Caco-2 (cell line): Measurements from ENCODE around the gene KCNN3. TPM values are rescaled to one million over a fixed set of nuclear protein-coding genes. Genes with fewer than 3 reads are reported as not detected.

ENCODE experiments used
- BruUV-seq: library from RNA; stranded (reverse); fragments of 400-500 nt; replicated peaks from 2 replicates; lab custom pipeline; 2021; lab: Mats Ljungman, UMichigan
- CTCF ChIA-PET: fragments of 300-600 bp; sonication (Branson Sonifier 250); formaldehyde crosslinking; loops from one replicate; lab custom pipeline; 2022; ENCODE audit warnings: antibody characterized with exemption; lab: Charles Lee
- POLR2A ChIA-PET: fragments of 300-600 bp; sonication (Branson Sonifier 250); formaldehyde crosslinking; loops from one replicate; lab custom pipeline; 2022; ENCODE audit warnings: antibody characterized with exemption; lab: Charles Lee
- DNase-seq, 2 experiments: peaks; one replicate each; pipeline versions ENCODE4 v3.0.0 to v3.0.0-alpha.2; 2020 to 2022
- H3K27me3 ChIP-seq: replicated peaks from 2 replicates; pipeline ENCODE4 v1.6.0; 2011; ENCODE audit warnings: low read length; ENCODE audit not compliant: control insufficient read depth, insufficient read depth
- H3K36me3 ChIP-seq: 2 replicates; pipeline ENCODE4 v1.5.1; 2011; ENCODE audit warnings: low read length; ENCODE audit not compliant: control insufficient read depth, insufficient read depth
- H3K4me1 ChIP-seq: fragments of 250-450 bp; sonication (Bioruptor Pico); 2 replicates; pipeline ENCODE4 v1.5.1; 2020; ENCODE audit warnings: mild to moderate bottlenecking
- H3K4me3 ChIP-seq: 2 replicates; pipeline ENCODE4 v1.5.1; 2011; ENCODE audit warnings: low read depth, mild to moderate bottlenecking, control low read depth, low read length
- H3K9me3 ChIP-seq: fragments of 250-450 bp; sonication (Bioruptor Pico); 2 replicates; pipeline ENCODE4 v1.5.1; 2020; ENCODE audit warnings: mild to moderate bottlenecking, moderate library complexity
- H3K27ac Mint-ChIP-seq: one replicate; pipeline ENCODE4 v1.8.0; 2022; ENCODE audit warnings: mixed read lengths; ENCODE audit not compliant: unreplicated experiment
- H3K27me3 Mint-ChIP-seq: one replicate; pipeline ENCODE4 v1.8.0; 2022; ENCODE audit warnings: mixed read lengths; ENCODE audit not compliant: insufficient read depth, unreplicated experiment
- H3K36me3 Mint-ChIP-seq: one replicate; pipeline ENCODE4 v1.8.0; 2022; ENCODE audit warnings: mild to moderate bottlenecking, mixed read lengths; ENCODE audit not compliant: insufficient read depth, unreplicated experiment
- H3K4me1 Mint-ChIP-seq: one replicate; pipeline ENCODE4 v1.8.0; 2022; ENCODE audit warnings: low read depth, mixed read lengths; ENCODE audit not compliant: unreplicated experiment
- H3K4me3 Mint-ChIP-seq: one replicate; pipeline ENCODE4 v1.8.0; 2022; ENCODE audit warnings: mild to moderate bottlenecking, moderate library complexity, mixed read lengths; ENCODE audit not compliant: unreplicated experiment
- H3K9me3 Mint-ChIP-seq: one replicate; pipeline ENCODE4 v1.8.0; 2022; ENCODE audit warnings: mixed read lengths; ENCODE audit not compliant: unreplicated experiment
- CTCF ChIP-seq, 2 experiments: fragments of 200-600 bp in 1 of 2; IDR thresholded peaks; 1 replicate in 1 of 2; 2 replicates in 1 of 2; pipeline versions ENCODE4 v1.5.1 to v1.8.0; 2011 to 2022; ENCODE audit warnings: antibody characterized with exemption in 1 of 2, control low read depth in 1 of 2, inconsistent platforms in 1 of 2, low read depth in 1 of 2, low read length in 1 of 2, mild to moderate bottlenecking in 1 of 2, moderate library complexity in 1 of 2; ENCODE audit not compliant: insufficient read depth in 1 of 2, severe bottlenecking in 1 of 2, unreplicated experiment in 1 of 2
- intact Hi-C: fragments of 100-400 bp; cut with micrococcal nuclease; formaldehyde crosslinking; loops from one replicate; pipeline ENCODE4 v1.10.0; 2022; ENCODE audit not compliant: unreplicated experiment
- total RNA-seq: library from RNA; stranded (reverse); gene quantifications from 2 replicates; pipeline ENCODE4 v1.2.3, GENCODE V29; 2022

The KCNN3 gene
- total RNA-seq, 1 experiment from 2014 or later, result 0.05 TPM

- CTCF ChIA-PET, result no interaction called here
- no peak for TF ChIP-seq CTCF (IDR thresholded peaks at IDR 0.05; ENCODE audit: insufficient read depth in 1 of 2, low read depth in 1 of 2, low read length in 1 of 2, severe bottlenecking in 1 of 2, unreplicated experiment in 1 of 2)
- no TSS peak for BruUV-seq
These were observed 152.6 kb downstream of the KCNN3 start for GRCh38 chr1:154717528-154717924.

GRCh38 chr1:154716614-154717527 is 153.2 kb downstream of the KCNN3 start:
- Histone ChIP-seq H3K36me3 (no peaks in the 10 kb centered on the region), H3K9me3 (no peaks in the 10 kb centered on the region), H3K4me3 (no peak overlapping the region), H3K4me1 (no peaks in the 10 kb centered on the region), H3K27me3 (no peaks in the 10 kb centered on the region; the same call in 1 of the 2 replicates)
- peaks cover 10% of the 10 kb centered on the region for H3K27me3 Mint-ChIP-seq
- DNase-seq, result no peak
- BruUV-seq, result no TSS peak
- H3K4me3 Mint-ChIP-seq, result no peak overlapping the region
- H3K4me1 Mint-ChIP-seq, result no peaks in the 10 kb centered on the region
- intact Hi-C loops, result no loop called here
- no peaks in the 10 kb centered on the region for H3K36me3 Mint-ChIP-seq
- CTCF ChIA-PET, result no interaction called here
- POLR2A ChIA-PET, result no interaction called here
- H3K27ac Mint-ChIP-seq, result no peak overlapping the region
- no peaks in the 10 kb centered on the region for H3K9me3 Mint-ChIP-seq
- TF ChIP-seq CTCF (IDR thresholded peaks at IDR 0.05; ENCODE audit: insufficient read depth in 1 of 2, low read depth in 1 of 2, low read length in 1 of 2, severe bottlenecking in 1 of 2, unreplicated experiment in 1 of 2), result no peak

More at GRCh38 chr1:154717528-154717924, 152.6 kb downstream of the KCNN3 start:
- Mint-ChIP-seq H3K27me3 (peaks cover 7% of the 10 kb centered on the region), H3K36me3 (no peaks in the 10 kb centered on the region), H3K27ac (no peak overlapping the region), H3K4me3 (no peak overlapping the region), H3K9me3 (no peaks in the 10 kb centered on the region), H3K4me1 (no peaks in the 10 kb centered on the region)
- no peaks in the 10 kb centered on the region for H3K9me3 ChIP-seq
- POLR2A ChIA-PET, result no interaction called here
- H3K36me3 ChIP-seq, result no peaks in the 10 kb centered on the region
- DNase-seq, result no peak
- no peaks in the 10 kb centered on the region for H3K4me1 ChIP-seq
- intact Hi-C loops, result no loop called here
- no peaks in the 10 kb centered on the region; the same call in 1 of the 2 replicates for H3K27me3 ChIP-seq
- no peak overlapping the region for H3K4me3 ChIP-seq

- no peak overlapping the region for H3K4me3 ChIP-seq
- Mint-ChIP-seq H3K4me1 (no peaks in the 10 kb centered on the region), H3K36me3 (no peaks in the 10 kb centered on the region), H3K4me3 (no peak overlapping the region), H3K27ac (no peak overlapping the region), H3K9me3 (no peaks in the 10 kb centered on the region), H3K27me3 (peaks cover 10% of the 10 kb centered on the region)
- BruUV-seq, result no TSS peak
- H3K9me3 ChIP-seq, result no peaks in the 10 kb centered on the region
- TF ChIP-seq CTCF (IDR thresholded peaks at IDR 0.05; ENCODE audit: insufficient read depth in 1 of 2, low read depth in 1 of 2, low read length in 1 of 2, severe bottlenecking in 1 of 2, unreplicated experiment in 1 of 2), result no peak
- DNase-seq, result no peak
- no peaks in the 10 kb centered on the region; the same call in 1 of the 2 replicates for H3K27me3 ChIP-seq
- no peaks in the 10 kb centered on the region for H3K36me3 ChIP-seq
- CTCF ChIA-PET, result no interaction called here
- intact Hi-C loops, result no loop called here
- H3K4me1 ChIP-seq, result no peaks in the 10 kb centered on the region
- POLR2A ChIA-PET, result no interaction called here
These were observed 154.1 kb downstream of the KCNN3 start for GRCh38 chr1:154716011-154716410.
